Activated naive CD8-positive, alpha-beta T cell treated with anti-CD3 and anti-CD28 coated beads for 36 hours (primary cell): ENCODE measurements around the gene FMNL1. TPM values are rescaled to one million over a fixed set of nuclear protein-coding genes. Genes with fewer than 3 reads are reported as not detected.
"Not testable (repeated sequence)": the region's sequence is repeated elsewhere in the genome, so short reads cannot be mapped to it uniquely, and the experiment has no call there.

Experiments used
- DNase-seq: peaks from one replicate; pipeline ENCODE4 v3.0.0; 2021
- H3K27ac Mint-ChIP-seq: one replicate; pipeline ENCODE4 v1.8.0; 2022; ENCODE audit warnings: mild to moderate bottlenecking, moderate library complexity, mixed read lengths
- H3K27me3 Mint-ChIP-seq: one replicate; pipeline ENCODE4 v1.8.0; 2022; ENCODE audit warnings: mild to moderate bottlenecking, mixed read lengths
- H3K36me3 Mint-ChIP-seq: one replicate; pipeline ENCODE4 v1.8.0; 2021; ENCODE audit warnings: mild to moderate bottlenecking, mixed read lengths
- H3K4me1 Mint-ChIP-seq: one replicate; pipeline ENCODE4 v1.8.0; 2021; ENCODE audit warnings: mixed read lengths
- H3K4me3 Mint-ChIP-seq: one replicate; pipeline ENCODE4 v1.8.0; 2022; ENCODE audit warnings: mild to moderate bottlenecking, moderate library complexity, mixed read lengths
- H3K9me3 Mint-ChIP-seq: one replicate; pipeline ENCODE4 v1.8.0; 2022; ENCODE audit warnings: mixed read lengths
- total RNA-seq, 2 experiments: library from RNA; stranded (reverse); gene quantifications; one replicate each; pipeline ENCODE4 v1.2.3, GENCODE V29; 2021

FMNL1 gene
- total RNA-seq, 2 experiments from 2014 or later, result 215 to 219 TPM

DNA sequence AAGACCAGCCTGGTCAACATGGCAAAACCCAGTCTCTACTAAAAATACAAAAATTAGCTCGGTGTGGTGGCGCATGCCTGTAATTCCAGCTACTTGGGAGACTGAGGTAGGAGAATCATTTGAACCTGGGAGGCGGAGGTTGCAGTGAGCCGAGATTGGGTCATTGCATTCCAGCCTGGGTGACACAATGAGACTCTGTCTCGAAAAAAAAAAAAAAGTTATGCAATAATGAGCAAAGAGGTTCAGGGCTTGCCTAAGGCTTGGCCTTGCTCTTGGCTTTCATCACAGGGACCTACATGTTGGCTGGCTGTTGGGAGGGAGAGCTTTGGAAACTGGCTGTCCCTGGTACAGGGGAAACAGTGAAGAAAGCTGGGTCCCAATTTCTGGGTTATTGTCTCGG, 19.8 kb upstream of the FMNL1 start:
- not testable (repeated sequence) for H3K27me3 Mint-ChIP-seq, H3K4me1 Mint-ChIP-seq, DNase-seq, H3K9me3 Mint-ChIP-seq, H3K4me3 Mint-ChIP-seq, H3K36me3 Mint-ChIP-seq, H3K27ac Mint-ChIP-seq

DNA sequence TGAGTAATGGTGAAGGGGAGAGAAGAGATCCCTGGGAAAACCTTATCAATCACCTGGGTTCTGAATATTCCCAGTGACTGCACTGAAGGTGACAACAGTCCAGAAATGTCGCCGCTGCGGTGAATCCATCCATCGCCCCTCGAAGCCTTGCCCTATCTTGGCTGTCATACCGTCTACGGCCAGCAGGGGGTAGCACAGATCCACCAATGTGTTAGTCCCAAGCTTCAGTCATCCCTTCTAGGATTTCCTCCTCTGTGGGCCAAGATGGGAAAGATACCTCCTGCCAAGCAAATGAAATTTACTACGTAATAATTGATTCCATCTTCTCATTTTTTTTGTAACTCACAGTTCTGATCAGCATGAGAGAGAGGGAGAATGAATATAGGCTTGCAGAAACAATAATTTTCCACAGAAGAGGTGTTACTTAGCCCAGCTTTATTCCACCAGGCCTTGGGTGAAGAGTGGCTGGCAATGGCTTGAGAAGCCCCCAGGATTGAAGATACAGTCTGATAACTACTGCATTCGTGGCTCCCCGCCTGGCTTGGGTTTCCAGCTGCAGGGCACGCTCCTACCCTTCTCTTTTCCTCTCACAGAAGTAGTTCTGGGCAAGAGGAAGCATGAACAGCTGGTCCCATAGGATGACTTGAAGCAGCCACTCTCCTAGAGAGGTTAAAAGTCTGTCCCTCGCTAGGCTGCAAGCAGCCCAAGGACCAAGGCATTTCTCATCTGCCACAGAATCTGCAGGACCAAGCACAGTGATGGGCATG, 2.6 kb upstream of the FMNL1 start:
- peaks cover 51% of the 10 kb centered on the region for H3K36me3 Mint-ChIP-seq
- H3K27ac Mint-ChIP-seq, result peak overlapping the region; percentile 91
- peaks cover 37% of the 10 kb centered on the region for H3K4me1 Mint-ChIP-seq
- no peaks in the 10 kb centered on the region for H3K9me3 Mint-ChIP-seq
- peak; percentile 79 for DNase-seq
- peak overlapping the region; percentile 96 for H3K4me3 Mint-ChIP-seq
- H3K27me3 Mint-ChIP-seq, result no peaks in the 10 kb centered on the region

- Mint-ChIP-seq H3K36me3 (peaks cover 51% of the 10 kb centered on the region), H3K27ac (peak overlapping the region; percentile 91), H3K9me3 (no peaks in the 10 kb centered on the region), H3K4me1 (peaks cover 41% of the 10 kb centered on the region), H3K27me3 (no peaks in the 10 kb centered on the region), H3K4me3 (peak overlapping the region; percentile 96)
- DNase-seq, result no peak
These were observed 1.6 kb upstream of the FMNL1 start for GRCh38 chr17:45220079-45220478.

DNA sequence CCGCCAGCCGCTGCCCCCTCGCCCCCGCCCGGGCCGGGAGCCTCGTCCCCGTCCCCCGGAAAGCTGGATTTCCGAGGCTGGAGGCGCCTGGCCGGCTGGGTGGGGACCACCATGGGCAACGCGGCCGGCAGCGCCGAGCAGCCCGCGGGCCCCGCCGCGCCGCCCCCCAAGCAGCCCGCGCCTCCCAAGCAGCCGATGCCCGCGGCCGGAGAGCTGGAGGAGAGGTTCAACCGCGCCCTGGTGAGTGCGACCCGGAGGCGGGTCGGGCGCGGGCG, 266 bp downstream of the FMNL1 start:
- Mint-ChIP-seq H3K4me3 (peak overlapping the region; percentile 96), H3K27me3 (no peaks in the 10 kb centered on the region), H3K36me3 (peaks cover 55% of the 10 kb centered on the region), H3K9me3 (no peaks in the 10 kb centered on the region), H3K4me1 (peaks cover 49% of the 10 kb centered on the region), H3K27ac (no peak overlapping the region)
- DNase-seq, result no peak

DNA sequence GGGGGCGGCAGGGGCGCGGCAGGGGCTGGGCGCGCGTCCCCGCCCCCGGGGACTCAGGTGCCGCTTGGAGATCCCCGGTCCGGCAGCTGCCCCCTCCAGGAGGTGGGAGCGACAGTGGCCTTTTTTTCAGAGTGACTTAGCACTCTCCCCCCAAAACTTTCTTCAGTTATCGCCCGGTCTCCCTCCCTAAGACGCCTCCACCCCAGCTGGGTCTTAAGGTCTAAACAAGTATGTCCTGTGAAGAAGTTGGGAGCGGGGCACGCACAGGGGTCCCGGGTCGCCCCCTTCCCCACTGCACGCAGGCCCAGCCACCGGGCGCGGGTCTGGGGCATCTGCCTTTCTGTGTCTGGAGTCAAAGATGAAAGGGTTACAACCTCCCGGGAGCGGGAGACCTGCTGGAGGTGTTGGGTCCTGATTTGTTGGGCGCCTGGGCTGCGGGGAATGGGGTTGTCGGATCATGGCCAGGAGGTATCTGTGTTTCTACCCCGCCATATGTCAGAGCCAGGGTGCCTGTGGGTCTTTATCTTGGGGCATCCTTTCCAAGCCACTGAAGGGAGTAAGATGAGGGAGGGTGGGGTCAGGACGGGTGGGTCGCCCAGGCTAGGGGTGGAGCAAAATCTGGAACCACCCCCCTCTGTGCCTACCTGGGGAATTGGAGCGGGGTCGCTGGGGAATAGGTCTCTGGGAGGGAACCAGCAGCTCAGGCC, 757 bp downstream of the FMNL1 start:
- H3K9me3 Mint-ChIP-seq, result no peaks in the 10 kb centered on the region
- peaks cover 54% of the 10 kb centered on the region for H3K4me1 Mint-ChIP-seq
- H3K27me3 Mint-ChIP-seq, result no peaks in the 10 kb centered on the region
- peaks cover 54% of the 10 kb centered on the region for H3K36me3 Mint-ChIP-seq
- H3K4me3 Mint-ChIP-seq, result peak overlapping the region; percentile 96
- peak; percentile 55 for DNase-seq
- peak overlapping the region; percentile 99 for H3K27ac Mint-ChIP-seq

DNA sequence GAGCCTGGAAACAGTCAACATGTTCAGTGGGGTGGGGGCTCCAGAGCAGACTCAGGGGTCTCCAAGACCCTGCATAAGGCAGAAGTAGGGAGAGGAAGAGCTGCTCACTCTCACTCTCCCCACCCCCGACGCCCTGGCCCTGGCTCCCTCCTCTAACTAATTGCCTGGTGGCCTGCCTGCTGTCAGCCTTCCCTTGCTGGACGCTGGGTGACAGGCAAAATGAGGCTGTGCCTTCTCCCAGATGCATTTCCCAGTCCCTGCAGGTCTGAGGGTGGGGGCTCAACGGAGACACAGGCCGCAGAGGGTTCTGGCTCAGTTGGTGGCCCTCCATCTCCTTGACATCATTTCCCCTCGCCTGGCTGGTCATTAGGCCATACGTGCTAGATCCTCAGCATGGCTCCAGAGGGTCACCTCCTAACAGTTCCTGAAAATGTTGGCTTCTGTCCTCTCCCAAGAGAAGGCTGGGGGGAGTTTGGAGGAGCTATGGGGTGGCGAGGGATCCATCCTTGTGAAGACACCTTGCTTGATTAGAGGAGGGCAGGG, 1.4 kb downstream of the FMNL1 start:
- peak; percentile 43 for DNase-seq
- peak overlapping the region; percentile 96 for H3K4me3 Mint-ChIP-seq
- peak overlapping the region; percentile 99 for H3K27ac Mint-ChIP-seq
- H3K4me1 Mint-ChIP-seq, result peaks cover 59% of the 10 kb centered on the region
- no peaks in the 10 kb centered on the region for H3K9me3 Mint-ChIP-seq
- no peaks in the 10 kb centered on the region for H3K27me3 Mint-ChIP-seq
- peaks cover 53% of the 10 kb centered on the region for H3K36me3 Mint-ChIP-seq

DNA sequence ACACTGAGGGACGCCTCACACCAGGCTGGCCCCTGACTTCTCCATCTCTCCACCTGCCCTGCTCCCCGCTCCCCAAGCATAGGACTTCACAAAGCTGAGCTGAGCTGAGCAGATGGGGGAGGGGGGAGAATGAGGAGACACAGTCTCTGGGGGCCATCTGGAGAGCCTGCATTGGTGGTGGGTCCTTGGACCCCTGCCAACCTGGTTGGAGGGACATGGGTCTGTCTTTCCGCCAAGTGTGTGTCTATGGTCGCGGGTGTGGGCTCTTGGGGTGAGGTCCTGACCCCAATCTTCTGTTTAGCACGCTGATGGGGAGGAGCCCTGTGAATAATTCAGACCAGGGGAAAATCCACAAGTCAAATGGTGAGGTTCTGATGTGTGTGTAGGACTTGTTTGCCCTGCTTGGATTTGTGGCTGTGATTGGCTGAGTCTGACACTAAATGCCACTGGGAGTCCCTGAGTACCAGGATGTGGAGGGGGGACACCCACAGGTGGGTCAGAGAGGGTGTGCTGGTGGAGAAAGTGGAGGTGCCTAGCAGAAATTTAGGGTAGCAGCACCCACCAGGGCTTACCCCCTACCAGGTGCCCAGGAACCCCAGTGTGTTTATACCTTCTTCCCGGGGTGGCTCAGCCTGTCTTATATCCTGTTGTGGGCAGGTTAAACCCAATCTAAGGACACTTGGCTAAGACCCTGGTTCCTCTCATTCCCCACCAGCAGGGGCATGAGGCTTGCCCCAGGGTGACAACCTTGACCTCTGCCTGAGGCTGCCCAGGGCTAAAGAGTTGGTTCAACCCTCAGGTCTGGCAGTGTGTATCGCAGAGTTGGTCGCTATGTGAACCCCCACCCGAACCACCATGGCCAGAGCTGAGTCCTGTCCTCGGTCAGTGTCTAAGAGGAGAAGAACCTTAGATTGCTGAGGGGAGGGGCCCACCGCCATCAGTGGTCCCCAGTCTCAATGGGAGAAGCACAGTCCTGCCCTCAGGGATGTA, 2.1 kb downstream of the FMNL1 start:
- Mint-ChIP-seq H3K9me3 (no peaks in the 10 kb centered on the region), H3K4me3 (peak overlapping the region; percentile 96), H3K4me1 (peaks cover 65% of the 10 kb centered on the region), H3K27ac (peak overlapping the region; percentile 99), H3K27me3 (no peaks in the 10 kb centered on the region), H3K36me3 (peaks cover 54% of the 10 kb centered on the region)
- peak; percentile 74 for DNase-seq

- no peaks in the 10 kb centered on the region for H3K27me3 Mint-ChIP-seq
- H3K4me3 Mint-ChIP-seq, result peak overlapping the region; percentile 96
- H3K9me3 Mint-ChIP-seq, result no peaks in the 10 kb centered on the region
- peak overlapping the region; percentile 99 for H3K27ac Mint-ChIP-seq
- peak; percentile 66 for DNase-seq
- peaks cover 47% of the 10 kb centered on the region for H3K36me3 Mint-ChIP-seq
- H3K4me1 Mint-ChIP-seq, result peaks cover 62% of the 10 kb centered on the region
These were observed 3.0 kb downstream of the FMNL1 start for GRCh38 chr17:45224671-45225050.

DNA sequence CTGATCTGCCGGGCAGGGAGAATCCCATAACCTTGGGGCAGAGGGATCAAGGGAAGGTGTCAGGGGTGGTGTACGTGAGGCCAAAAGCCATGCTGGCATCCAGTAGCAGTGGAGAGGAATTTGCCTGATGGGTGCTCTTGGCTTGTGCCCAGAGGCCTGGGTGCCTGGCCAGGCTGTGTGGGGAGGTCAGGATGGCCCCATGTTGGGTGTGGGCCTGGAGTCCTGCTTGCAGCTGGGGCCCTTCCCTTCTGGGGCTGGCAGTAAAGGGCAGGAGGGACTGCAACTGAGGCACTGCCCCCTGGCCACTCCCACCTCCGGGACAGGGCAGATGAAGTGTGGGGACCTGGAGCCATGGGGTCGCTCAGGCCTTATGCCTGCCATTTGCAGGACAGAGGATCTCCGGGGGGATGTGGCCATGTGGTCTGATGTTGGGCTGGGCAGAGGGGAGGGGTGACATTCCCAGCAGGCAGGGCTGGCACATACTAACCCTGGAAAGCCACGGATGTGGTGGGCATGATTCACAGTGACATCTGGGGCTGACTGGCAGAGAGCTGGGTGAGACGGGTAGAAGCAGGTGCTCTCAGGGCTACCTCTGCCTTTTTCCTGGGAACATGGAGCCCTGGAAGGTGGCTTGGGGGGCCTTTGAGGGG, 3.5 kb downstream of the FMNL1 start:
- Mint-ChIP-seq H3K9me3 (no peaks in the 10 kb centered on the region), H3K27me3 (no peaks in the 10 kb centered on the region), H3K36me3 (peaks cover 46% of the 10 kb centered on the region), H3K4me3 (peak overlapping the region; percentile 96), H3K27ac (peak overlapping the region; percentile 99), H3K4me1 (peaks cover 62% of the 10 kb centered on the region)
- DNase-seq, result no peak

- Mint-ChIP-seq H3K9me3 (no peaks in the 10 kb centered on the region), H3K4me1 (peaks cover 61% of the 10 kb centered on the region), H3K27me3 (no peaks in the 10 kb centered on the region), H3K4me3 (peak overlapping the region; percentile 96), H3K36me3 (peaks cover 45% of the 10 kb centered on the region), H3K27ac (peak overlapping the region; percentile 99)
- peak; percentile 94 for DNase-seq
These were observed 4.4 kb downstream of the FMNL1 start for GRCh38 chr17:45225964-45226530.

GRCh38 chr17:45226576-45226975, 4.9 kb downstream of the FMNL1 start:
- H3K9me3 Mint-ChIP-seq, result no peaks in the 10 kb centered on the region
- peaks cover 50% of the 10 kb centered on the region for H3K36me3 Mint-ChIP-seq
- H3K27ac Mint-ChIP-seq, result peak overlapping the region; percentile 99
- no peaks in the 10 kb centered on the region for H3K27me3 Mint-ChIP-seq
- peak overlapping the region; percentile 96 for H3K4me3 Mint-ChIP-seq
- DNase-seq, result no peak
- peaks cover 66% of the 10 kb centered on the region for H3K4me1 Mint-ChIP-seq

- peak overlapping the region; percentile 99 for H3K27ac Mint-ChIP-seq
- peak overlapping the region; percentile 96 for H3K4me3 Mint-ChIP-seq
- no peaks in the 10 kb centered on the region for H3K27me3 Mint-ChIP-seq
- H3K36me3 Mint-ChIP-seq, result peaks cover 56% of the 10 kb centered on the region
- no peak for DNase-seq
- H3K9me3 Mint-ChIP-seq, result no peaks in the 10 kb centered on the region
- H3K4me1 Mint-ChIP-seq, result peaks cover 72% of the 10 kb centered on the region
These were observed 5.6 kb downstream of the FMNL1 start for GRCh38 chr17:45227101-45227925.

- H3K36me3 Mint-ChIP-seq, result peaks cover 53% of the 10 kb centered on the region
- peak overlapping the region; percentile 96 for H3K4me3 Mint-ChIP-seq
- no peaks in the 10 kb centered on the region for H3K27me3 Mint-ChIP-seq
- DNase-seq, result peak; percentile 54
- no peaks in the 10 kb centered on the region for H3K9me3 Mint-ChIP-seq
- peak overlapping the region; percentile 99 for H3K27ac Mint-ChIP-seq
- peaks cover 77% of the 10 kb centered on the region for H3K4me1 Mint-ChIP-seq
These were observed 6.5 kb downstream of the FMNL1 start for GRCh38 chr17:45227926-45228762.
